GM10266 (cell line): ENCODE measurements around the gene WDPCP.
"Not testable (repeated sequence)": the region's sequence is repeated elsewhere in the genome, so short reads cannot be mapped to it uniquely, and the experiment has no call there.

Experiments
- DNase-seq: peaks from one replicate; pipeline ENCODE4 v3.0.0; 2012; ENCODE audit errors: extremely low spot score
- TF ChIP-seq, protein P1 (sequence below): IDR thresholded peaks from 2 replicates; pipeline ENCODE4 v1.5.1; 2012; ENCODE audit warnings: mild to moderate bottlenecking, low read depth; ENCODE audit not compliant: control insufficient read depth, insufficient read depth; ENCODE audit errors: missing control alignments

The WDPCP gene

GRCh38 chr2:63326473-63326872 lies 261.8 kb downstream of the WDPCP start:
- TF ChIP-seq, protein P1, sequence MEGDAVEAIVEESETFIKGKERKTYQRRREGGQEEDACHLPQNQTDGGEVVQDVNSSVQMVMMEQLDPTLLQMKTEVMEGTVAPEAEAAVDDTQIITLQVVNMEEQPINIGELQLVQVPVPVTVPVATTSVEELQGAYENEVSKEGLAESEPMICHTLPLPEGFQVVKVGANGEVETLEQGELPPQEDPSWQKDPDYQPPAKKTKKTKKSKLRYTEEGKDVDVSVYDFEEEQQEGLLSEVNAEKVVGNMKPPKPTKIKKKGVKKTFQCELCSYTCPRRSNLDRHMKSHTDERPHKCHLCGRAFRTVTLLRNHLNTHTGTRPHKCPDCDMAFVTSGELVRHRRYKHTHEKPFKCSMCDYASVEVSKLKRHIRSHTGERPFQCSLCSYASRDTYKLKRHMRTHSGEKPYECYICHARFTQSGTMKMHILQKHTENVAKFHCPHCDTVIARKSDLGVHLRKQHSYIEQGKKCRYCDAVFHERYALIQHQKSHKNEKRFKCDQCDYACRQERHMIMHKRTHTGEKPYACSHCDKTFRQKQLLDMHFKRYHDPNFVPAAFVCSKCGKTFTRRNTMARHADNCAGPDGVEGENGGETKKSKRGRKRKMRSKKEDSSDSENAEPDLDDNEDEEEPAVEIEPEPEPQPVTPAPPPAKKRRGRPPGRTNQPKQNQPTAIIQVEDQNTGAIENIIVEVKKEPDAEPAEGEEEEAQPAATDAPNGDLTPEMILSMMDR = no peak
- no peak for DNase-seq

- not testable (repeated sequence) for DNase-seq
Observed at GRCh38 chr2:63323662-63324061, 264.6 kb downstream of the WDPCP start.

GRCh38 chr2:63321973-63322372 lies 266.3 kb downstream of the WDPCP start:
- DNase-seq = not testable (repeated sequence)

DNA sequence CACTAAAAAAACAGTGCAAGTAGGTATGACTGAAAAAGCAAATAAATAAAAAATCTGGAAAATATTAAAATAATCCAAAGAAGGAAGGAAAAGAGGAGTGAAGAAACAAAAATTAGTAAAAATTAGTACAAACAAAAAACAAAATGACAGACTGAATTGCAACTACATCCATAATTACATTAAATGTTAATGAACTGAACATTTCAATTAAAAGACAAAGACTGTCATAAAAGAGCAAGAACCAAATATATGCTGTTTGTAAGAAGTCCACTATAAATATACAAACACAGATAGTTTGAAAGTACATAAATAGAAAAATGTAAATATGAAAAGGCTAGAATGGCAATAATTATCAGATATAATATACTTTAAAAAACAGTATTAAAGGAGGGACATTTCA lies 267.6 kb downstream of the WDPCP start:
- no peak for DNase-seq
- TF ChIP-seq, protein P1 = no peak

GRCh38 chr2:63310614-63311013 lies 277.7 kb downstream of the WDPCP start:
- TF ChIP-seq, protein P1 = no peak

GRCh38 chr2:63301481-63301880 lies 286.8 kb downstream of the WDPCP start:
- DNase-seq = no peak
- TF ChIP-seq, protein P1 = no peak

More at GRCh38 chr2:63310614-63311013, 277.7 kb downstream of the WDPCP start:
- no peak for DNase-seq

GRCh38 chr2:63300835-63301234 lies 287.4 kb downstream of the WDPCP start:
- TF ChIP-seq, protein P1 = no peak
- no peak for DNase-seq

- no peak for DNase-seq
Observed at GRCh38 chr2:63287956-63288355, 300.3 kb downstream of the WDPCP start.

DNA sequence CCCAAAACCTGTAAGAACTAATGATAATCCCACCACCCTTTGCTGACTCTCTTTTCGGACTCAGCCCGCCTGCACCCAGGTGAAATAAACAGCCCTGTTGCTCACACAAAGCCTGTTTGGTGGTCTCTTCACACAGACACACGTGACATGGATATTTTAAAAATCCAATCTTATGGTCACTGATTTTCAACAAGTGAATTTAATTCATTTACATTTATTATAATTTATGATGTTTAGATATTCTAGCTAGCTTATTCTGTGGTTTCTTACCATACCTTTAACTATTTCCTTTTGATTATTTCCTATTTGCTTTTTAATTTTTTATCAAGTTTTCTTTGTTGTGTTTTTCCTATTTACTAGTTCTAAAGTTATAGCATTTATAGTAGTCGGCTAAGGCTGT lies 301.8 kb downstream of the WDPCP start:
- not testable (repeated sequence) for DNase-seq

More at GRCh38 chr2:63287956-63288355, 300.3 kb downstream of the WDPCP start:
- TF ChIP-seq, protein P1 = no peak
